ENCODE data around the gene CCT7. TPM values are rescaled to one million over a fixed set of nuclear protein-coding genes. Genes with fewer than 3 reads are reported as not detected.

The CCT7 gene
- total RNA-seq, 3 donors from 2014 or later (not counting 1 experiment from before 2014, with no cell fraction given): 82.3 to 114 (median 112) TPM

GRCh38 chr2:73255907-73256617 is 22.0 kb downstream of the CCT7 start:
- no peak overlapping the region for H3K4me3 Mint-ChIP-seq
- intact Hi-C loops (cut with micrococcal nuclease): no loop called here
- ATAC-seq (no peak), DNase-seq (no peak)
- H3K4me1 Mint-ChIP-seq: peaks cover 0 to 5% of the 10 kb centered on the region in 2 donors
- no peaks in the 10 kb centered on the region for H3K9me3 ChIP-seq (ENCODE audit: control insufficient read depth, insufficient read depth, low read length)
- no peaks in the 10 kb centered on the region for H3K27me3 ChIP-seq (ENCODE audit: control insufficient read depth, insufficient read depth, low read length)
- no peak overlapping the region for H3K27ac ChIP-seq (ENCODE audit: low read length)
- H3K27me3 Mint-ChIP-seq (ENCODE audit: low read depth in 2 of 2): no peaks in the 10 kb centered on the region
- H3K27ac Mint-ChIP-seq: no peak overlapping the region
- no peaks in the 10 kb centered on the region for H3K36me3 Mint-ChIP-seq
- WGBS (ENCODE audit: insufficient coverage): 84% methylated on average over 5 of the region's 5 CpGs
- TF ChIP-seq CTCF (IDR thresholded peaks at IDR 0.05): no peak
- peaks cover 34% of the 10 kb centered on the region for H3K36me3 ChIP-seq (ENCODE audit: control insufficient read depth, insufficient read depth, low read length)
- no peak overlapping the region for H3K4me3 ChIP-seq (ENCODE audit: low read length)
- H3K4me1 ChIP-seq (ENCODE audit: control insufficient read depth, insufficient read depth, low read length): no peaks in the 10 kb centered on the region
- no peaks in the 10 kb centered on the region for H3K9me3 Mint-ChIP-seq

GRCh38 chr2:73256618-73256922 is 22.5 kb downstream of the CCT7 start:
- Histone ChIP-seq H3K27ac (ENCODE audit: low read length) (no peak overlapping the region), H3K4me3 (ENCODE audit: low read length) (no peak overlapping the region), H3K9me3 (ENCODE audit: control insufficient read depth, insufficient read depth, low read length) (no peaks in the 10 kb centered on the region), H3K27me3 (ENCODE audit: control insufficient read depth, insufficient read depth, low read length) (no peaks in the 10 kb centered on the region), H3K36me3 (ENCODE audit: control insufficient read depth, insufficient read depth, low read length) (peaks cover 29% of the 10 kb centered on the region), H3K4me1 (ENCODE audit: control insufficient read depth, insufficient read depth, low read length) (no peaks in the 10 kb centered on the region)
- Mint-ChIP-seq H3K36me3 (no peaks in the 10 kb centered on the region), H3K4me1 (peaks cover 0 to 5% of the 10 kb centered on the region in 2 donors), H3K27ac (peak overlapping the region in 1 of 2 donors; percentile 22), H3K27me3 (ENCODE audit: low read depth in 2 of 2) (no peaks in the 10 kb centered on the region), H3K9me3 (no peaks in the 10 kb centered on the region), H3K4me3 (no peak overlapping the region)
- DNase-seq (no peak), ATAC-seq (no peak)
- intact Hi-C loops (cut with micrococcal nuclease): no loop called here
- WGBS (ENCODE audit: insufficient coverage): no CpG with 5 or more reads among the region's 1 CpG
- TF ChIP-seq CTCF (IDR thresholded peaks at IDR 0.05): no peak

DNA sequence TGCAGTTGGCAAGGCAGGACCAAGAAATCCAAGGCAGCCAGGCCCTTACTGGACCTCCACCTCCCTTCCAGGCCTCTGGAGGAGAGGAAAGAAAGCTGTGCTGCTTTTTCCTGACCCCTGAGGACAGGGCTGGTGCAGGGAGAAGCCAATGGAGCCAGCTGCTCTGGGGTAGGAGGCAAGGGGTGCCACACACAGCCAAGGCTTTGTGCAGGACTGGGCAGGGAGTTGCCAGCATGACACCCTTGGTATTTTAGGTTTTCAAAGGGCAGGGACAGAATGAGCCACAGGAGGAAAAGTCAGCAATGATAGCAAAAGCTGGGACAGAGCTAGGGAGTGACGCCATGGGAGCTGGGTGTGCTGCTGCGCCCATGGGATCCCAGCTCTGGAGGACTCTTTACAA is 22.9 kb downstream of the CCT7 start:
- Mint-ChIP-seq H3K36me3 (no peaks in the 10 kb centered on the region), H3K27me3 (ENCODE audit: low read depth in 2 of 2) (no peaks in the 10 kb centered on the region)
- 100% methylated on average over 2 of the region's 2 CpGs for WGBS (ENCODE audit: insufficient coverage)

More for the DNA sequence above, 22.9 kb downstream of the CCT7 start:
- Mint-ChIP-seq H3K4me1 (peaks cover 0 to 5% of the 10 kb centered on the region in 2 donors), H3K4me3 (no peak overlapping the region), H3K27ac (peak overlapping the region in 1 of 2 donors; percentile 22), H3K9me3 (no peaks in the 10 kb centered on the region)
- no peak overlapping the region for H3K4me3 ChIP-seq (ENCODE audit: low read length)
- H3K27me3 ChIP-seq (ENCODE audit: control insufficient read depth, insufficient read depth, low read length): no peaks in the 10 kb centered on the region
- H3K27ac ChIP-seq (ENCODE audit: low read length): no peak overlapping the region
- peaks cover 27% of the 10 kb centered on the region for H3K36me3 ChIP-seq (ENCODE audit: control insufficient read depth, insufficient read depth, low read length)
- H3K9me3 ChIP-seq (ENCODE audit: control insufficient read depth, insufficient read depth, low read length): no peaks in the 10 kb centered on the region
- DNase-seq (no peak), ATAC-seq (no peak)
- H3K4me1 ChIP-seq (ENCODE audit: control insufficient read depth, insufficient read depth, low read length): no peaks in the 10 kb centered on the region
- no peak for TF ChIP-seq CTCF (IDR thresholded peaks at IDR 0.05)
- intact Hi-C loops (cut with micrococcal nuclease): no loop called here

All from natural killer cell (primary cell).